ENCODE results near the gene MUCL3. TPM values are rescaled to one million over a fixed set of nuclear protein-coding genes. Genes with fewer than 3 reads are reported as not detected.
"Not testable (repeated sequence)": the region's sequence is repeated elsewhere in the genome, so short reads cannot be mapped to it uniquely, and the experiment has no call there.

MUCL3 gene
- total RNA-seq, 1 donor from 2014 or later = not detected

DNA sequence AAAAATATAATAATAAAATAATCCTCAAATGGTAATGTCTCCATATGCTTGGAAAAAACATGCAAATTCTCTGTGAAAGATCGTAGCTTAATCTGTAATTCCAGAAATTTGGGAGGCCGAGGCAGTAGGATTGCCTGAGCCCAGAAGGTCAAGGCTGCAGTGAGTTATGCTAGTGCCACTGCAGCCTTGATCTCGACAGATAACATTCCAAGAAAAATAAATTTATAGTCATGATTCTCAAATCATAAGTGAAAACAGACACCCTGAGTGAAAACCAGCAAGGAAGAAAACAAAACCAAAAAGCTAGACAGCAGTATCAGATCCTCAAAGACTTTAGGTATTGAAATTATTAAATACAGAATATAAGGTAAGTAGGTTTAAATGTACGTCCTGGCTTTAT lies 38.9 kb downstream of the MUCL3 start:
- Mint-ChIP-seq H3K36me3 (ENCODE audit: low read depth) (no peaks in the 10 kb centered on the region), H3K9me3 (no peaks in the 10 kb centered on the region), H3K4me1 (ENCODE audit: low read depth) (peaks cover 2% of the 10 kb centered on the region), H3K4me3 (ENCODE audit: low read depth) (no peak overlapping the region), H3K27me3 (ENCODE audit: low read depth) (peaks cover 37% of the 10 kb centered on the region), H3K27ac (no peak overlapping the region)
- intact Hi-C loops (cut with micrococcal nuclease) = no loop called here
- DNase-seq (ENCODE audit: low spot score) = no peak

DNA sequence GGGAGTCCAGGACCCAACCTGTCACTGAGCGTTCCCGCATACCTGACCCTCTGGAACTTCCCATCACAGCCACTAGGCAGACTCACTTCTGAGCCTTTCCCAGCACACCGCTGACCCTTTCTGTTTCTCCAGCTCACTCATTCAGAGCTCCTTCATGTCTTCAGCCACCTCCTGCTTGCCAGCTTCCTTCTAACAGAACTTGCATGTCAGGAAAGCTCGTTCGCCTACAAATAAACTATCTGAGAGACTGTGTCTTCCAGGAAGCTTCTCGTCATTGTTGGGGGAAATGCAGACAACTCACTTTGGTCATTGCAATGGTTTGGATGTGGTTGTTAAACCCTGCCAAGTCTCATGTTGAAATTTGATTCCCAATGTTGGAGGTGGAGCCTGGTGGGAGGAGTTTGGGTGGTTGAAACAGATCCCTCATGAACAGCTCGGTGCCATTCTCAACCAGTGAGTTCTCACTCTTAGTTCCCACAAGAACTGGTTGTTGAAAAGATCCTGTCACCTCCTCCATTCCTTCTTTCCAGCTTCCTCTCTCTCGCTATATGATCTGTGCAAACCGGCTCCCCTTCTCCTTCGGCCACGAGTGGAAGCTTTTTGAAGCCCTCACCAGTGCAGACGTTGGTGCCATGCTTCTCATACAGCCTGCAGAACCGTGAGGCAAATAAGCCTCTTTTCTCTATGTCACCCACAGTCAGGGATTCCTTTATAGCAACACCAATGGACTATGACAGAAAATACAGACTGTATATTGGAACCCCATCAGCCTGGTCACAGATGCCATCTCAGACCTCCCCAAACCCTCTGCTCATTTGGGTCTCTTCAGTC lies 41.4 kb downstream of the MUCL3 start:
- peaks cover 6% of the 10 kb centered on the region for H3K4me1 Mint-ChIP-seq (ENCODE audit: low read depth)
- H3K36me3 Mint-ChIP-seq (ENCODE audit: low read depth) = no peaks in the 10 kb centered on the region
- no peaks in the 10 kb centered on the region for H3K9me3 Mint-ChIP-seq
- H3K27me3 Mint-ChIP-seq (ENCODE audit: low read depth) = peaks cover 39% of the 10 kb centered on the region
- DNase-seq (ENCODE audit: low spot score) = no peak
- intact Hi-C loops (cut with micrococcal nuclease) = no loop called here
- H3K27ac Mint-ChIP-seq = no peak overlapping the region
- no peak overlapping the region for H3K4me3 Mint-ChIP-seq (ENCODE audit: low read depth)

DNA sequence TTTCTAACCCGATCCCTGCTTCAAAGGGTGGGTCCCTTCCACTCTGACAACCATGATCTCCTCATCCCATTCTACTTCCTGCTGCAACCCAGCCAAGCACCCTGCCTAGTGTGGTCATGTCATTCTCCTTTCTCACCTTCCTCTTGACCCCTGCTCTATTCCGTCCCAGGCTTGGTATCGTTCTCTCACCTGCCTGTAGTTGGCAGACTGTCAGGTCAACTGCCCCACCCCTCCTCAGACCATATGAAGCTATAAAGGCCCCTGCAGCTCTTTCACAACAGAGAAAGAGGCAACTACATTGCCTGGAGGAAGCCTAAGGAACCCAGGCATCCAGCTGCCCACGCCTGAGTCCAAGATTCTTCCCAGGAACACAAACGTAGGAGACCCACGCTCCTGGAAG lies 42.7 kb downstream of the MUCL3 start, which contains the start of gene MUC21:
Gene MUC21 (plus strand): TSS at position 280 of the 400 bp plus-strand sequence. CDS start 241 bp downstream, outside the sequence.
- no peak for DNase-seq (ENCODE audit: low spot score)
- Mint-ChIP-seq H3K4me3 (ENCODE audit: low read depth) (no peak within 1 kb of the TSS), H3K36me3 (ENCODE audit: low read depth) (no peaks in the 10 kb centered on the region), H3K4me1 (ENCODE audit: low read depth) (peaks cover 6% of the 10 kb centered on the region), H3K27me3 (ENCODE audit: low read depth) (peaks cover 34% of the 10 kb centered on the region), H3K27ac (no peak within 1 kb of the TSS), H3K9me3 (no peaks in the 10 kb centered on the region)
- intact Hi-C loops (cut with micrococcal nuclease) = no loop called here

- H3K4me1 Mint-ChIP-seq (ENCODE audit: low read depth) = peaks cover 15% of the 10 kb centered on the region
- intact Hi-C loops (cut with micrococcal nuclease) = no loop called here
- H3K27me3 Mint-ChIP-seq (ENCODE audit: low read depth) = peaks cover 25% of the 10 kb centered on the region
- no peaks in the 10 kb centered on the region for H3K9me3 Mint-ChIP-seq
- DNase-seq (ENCODE audit: low spot score) = no peak
- no peaks in the 10 kb centered on the region for H3K36me3 Mint-ChIP-seq (ENCODE audit: low read depth)
- H3K4me3 Mint-ChIP-seq (ENCODE audit: low read depth) = no peak overlapping the region
- H3K27ac Mint-ChIP-seq = no peak overlapping the region
Observed at GRCh38 chr6:30985490-30985889, 44.7 kb downstream of the MUCL3 start.

- no peak for DNase-seq (ENCODE audit: low spot score)
- Mint-ChIP-seq H3K9me3 (no peaks in the 10 kb centered on the region), H3K27me3 (ENCODE audit: low read depth) (peaks cover 17% of the 10 kb centered on the region), H3K27ac (no peak overlapping the region), H3K36me3 (ENCODE audit: low read depth) (no peaks in the 10 kb centered on the region), H3K4me1 (ENCODE audit: low read depth) (peaks cover 19% of the 10 kb centered on the region), H3K4me3 (ENCODE audit: low read depth) (no peak overlapping the region)
- intact Hi-C loops (cut with micrococcal nuclease) = no loop called here
Observed at GRCh38 chr6:30987304-30987703, 46.5 kb downstream of the MUCL3 start.

- Mint-ChIP-seq H3K4me3 (ENCODE audit: low read depth) (no peak overlapping the region), H3K9me3 (no peaks in the 10 kb centered on the region), H3K27ac (no peak overlapping the region), H3K4me1 (ENCODE audit: low read depth) (peaks cover 19% of the 10 kb centered on the region), H3K36me3 (ENCODE audit: low read depth) (no peaks in the 10 kb centered on the region), H3K27me3 (ENCODE audit: low read depth) (peaks cover 7% of the 10 kb centered on the region)
- no peak for DNase-seq (ENCODE audit: low spot score)
- intact Hi-C loops (cut with micrococcal nuclease) = no loop called here
Observed at GRCh38 chr6:30988209-30988825, 47.5 kb downstream of the MUCL3 start.

GRCh38 chr6:30990422-30991086 lies 49.8 kb downstream of the MUCL3 start:
- Mint-ChIP-seq H3K36me3 (ENCODE audit: low read depth) (no peaks in the 10 kb centered on the region), H3K9me3 (no peaks in the 10 kb centered on the region), H3K27me3 (ENCODE audit: low read depth) (no peaks in the 10 kb centered on the region), H3K4me3 (ENCODE audit: low read depth) (no peak overlapping the region), H3K27ac (no peak overlapping the region), H3K4me1 (ENCODE audit: low read depth) (peaks cover 14% of the 10 kb centered on the region)
- intact Hi-C loops (cut with micrococcal nuclease) = no loop called here
- peak; percentile 14 for DNase-seq (ENCODE audit: low spot score)

GRCh38 chr6:30991891-30992290 lies 51.1 kb downstream of the MUCL3 start:
- no peak overlapping the region for H3K4me3 Mint-ChIP-seq (ENCODE audit: low read depth)
- no peak overlapping the region for H3K27ac Mint-ChIP-seq
- intact Hi-C loops (cut with micrococcal nuclease) = no loop called here
- peaks cover 14% of the 10 kb centered on the region for H3K4me1 Mint-ChIP-seq (ENCODE audit: low read depth)
- H3K9me3 Mint-ChIP-seq = no peaks in the 10 kb centered on the region
- no peaks in the 10 kb centered on the region for H3K36me3 Mint-ChIP-seq (ENCODE audit: low read depth)
- H3K27me3 Mint-ChIP-seq (ENCODE audit: low read depth) = no peaks in the 10 kb centered on the region
- no peak for DNase-seq (ENCODE audit: low spot score)

DNA sequence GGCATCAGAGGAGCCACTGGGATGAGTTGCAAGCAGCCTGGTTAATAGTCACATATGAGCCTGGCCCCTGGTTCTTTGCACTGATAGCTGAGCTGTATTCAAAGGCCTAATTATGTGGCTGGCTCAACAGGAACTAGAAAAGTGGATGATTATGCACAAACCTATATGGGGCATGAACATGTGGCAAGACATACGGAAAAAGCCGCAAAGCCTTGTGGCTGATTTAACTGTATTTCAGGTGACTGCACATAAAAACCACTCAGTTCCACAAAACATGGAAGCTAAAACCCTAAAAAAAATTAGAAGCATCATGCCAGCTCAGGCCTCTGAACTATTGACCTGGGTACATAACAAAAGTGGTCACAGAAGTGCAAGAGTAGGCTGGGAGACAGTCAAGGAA lies 56.5 kb downstream of the MUCL3 start:
- intact Hi-C loops (cut with micrococcal nuclease) = no loop called here
- Mint-ChIP-seq H3K36me3 (ENCODE audit: low read depth) (no peaks in the 10 kb centered on the region), H3K9me3 (no peaks in the 10 kb centered on the region), H3K4me1 (ENCODE audit: low read depth) (peaks cover 1% of the 10 kb centered on the region), H3K27me3 (ENCODE audit: low read depth) (no peaks in the 10 kb centered on the region), H3K4me3 (ENCODE audit: low read depth) (no peak overlapping the region), H3K27ac (no peak overlapping the region)
- DNase-seq (ENCODE audit: low spot score) = no peak

- Mint-ChIP-seq H3K27me3 (ENCODE audit: low read depth) (no peaks in the 10 kb centered on the region), H3K36me3 (ENCODE audit: low read depth) (no peaks in the 10 kb centered on the region), H3K9me3 (no peaks in the 10 kb centered on the region), H3K4me1 (ENCODE audit: low read depth) (peaks cover 3% of the 10 kb centered on the region), H3K4me3 (ENCODE audit: low read depth) (no peak overlapping the region), H3K27ac (no peak overlapping the region)
- no peak for DNase-seq (ENCODE audit: low spot score)
- intact Hi-C loops (cut with micrococcal nuclease) = no loop called here
Observed at GRCh38 chr6:30998785-30999184, 58.0 kb downstream of the MUCL3 start.

GRCh38 chr6:31000067-31000860 lies 59.5 kb downstream of the MUCL3 start:
- DNase-seq (ENCODE audit: low spot score); H3K27ac Mint-ChIP-seq; H3K9me3 Mint-ChIP-seq; H3K36me3 Mint-ChIP-seq (ENCODE audit: low read depth); H3K4me1 Mint-ChIP-seq (ENCODE audit: low read depth); H3K4me3 Mint-ChIP-seq (ENCODE audit: low read depth); H3K27me3 Mint-ChIP-seq (ENCODE audit: low read depth); intact Hi-C loops (cut with micrococcal nuclease): not testable (repeated sequence)

- Mint-ChIP-seq H3K4me3 (ENCODE audit: low read depth) (no peak overlapping the region), H3K27ac (peak overlapping the region; percentile 10), H3K9me3 (no peaks in the 10 kb centered on the region), H3K27me3 (ENCODE audit: low read depth) (peaks cover 1% of the 10 kb centered on the region), H3K36me3 (ENCODE audit: low read depth) (no peaks in the 10 kb centered on the region), H3K4me1 (ENCODE audit: low read depth) (peaks cover 3% of the 10 kb centered on the region)
- intact Hi-C loops (cut with micrococcal nuclease) = no loop called here
- no peak for DNase-seq (ENCODE audit: low spot score)
Observed at GRCh38 chr6:31001281-31001888, 60.6 kb downstream of the MUCL3 start.

Measured in activated T-helper 2 cell treated with anti-CD3 and anti-CD28 coated beads, Interferon-gamma antibody, Interleukin-2, Interleukin-4, amounts not matched to agents 10 μg/mL and 5 μg/mL and 100 μg/mL, durations not matched to agents 14 hours and 24 hours and 36 hours (primary cell).